Stomach (tissue), 9 donors: ENCODE measurements around the gene ZSCAN5A. TPM values are rescaled to one million over a fixed set of nuclear protein-coding genes. Genes with fewer than 3 reads are reported as not detected.
"Not testable (repeated sequence)": the region's sequence is repeated elsewhere in the genome, so short reads cannot be mapped to it uniquely, and the experiment has no call there.

Experiments
- DNase-seq, 2 donors: peaks; one replicate each; pipeline versions ENCODE4 v3.0.0 to v3.0.0-alpha.2; 2013 to 2019
- H3K27ac ChIP-seq, 5 donors: fragments of 200-600 bp in 4 of 5; sonication (generic) in 4 of 5; one replicate each; pipeline ENCODE4 v1.5.1; 2013 to 2019; ENCODE audit warnings: mild to moderate bottlenecking in 1 of 5, moderate library complexity in 1 of 5
- H3K27me3 ChIP-seq, 3 donors: fragments of 200-600 bp; sonication (generic); one replicate each; pipeline ENCODE4 v1.5.1; 2017 to 2019; ENCODE audit warnings: mixed run types in 1 of 3
- H3K36me3 ChIP-seq, 4 donors: fragments of 200-600 bp; sonication (generic); 1 replicate in 3 of 4; 2 replicates in 1 of 4; pipeline ENCODE4 v1.5.1; 2016 to 2019
- H3K4me1 ChIP-seq, 4 donors: fragments of 200-600 bp; sonication (generic); one replicate each; pipeline ENCODE4 v1.5.1; 2016 to 2019
- H3K4me3 ChIP-seq, 4 donors: fragments of 200-600 bp; sonication (generic) in 3 of 4; one replicate each; pipeline ENCODE4 v1.5.1; 2016 to 2019; ENCODE audit warnings: mild to moderate bottlenecking in 1 of 4
- H3K9me3 ChIP-seq, 4 donors: fragments of 200-600 bp; sonication (generic); one replicate each; pipeline ENCODE4 v1.5.1; 2016 to 2019
- EP300 ChIP-seq: sonication (generic); formaldehyde crosslinking; IDR thresholded peaks from one replicate; pipeline ENCODE4 v1.6.1; 2017; ENCODE audit warnings: antibody characterized with exemption
- POLR2A ChIP-seq, 4 donors: fragments of 450-650 bp; IDR thresholded peaks; one replicate each; pipeline ENCODE4 v1.6.1; 2016; ENCODE audit warnings: antibody characterized with exemption in 4 of 4, control low read depth in 2 of 4, mild to moderate bottlenecking in 1 of 4, moderate library complexity in 1 of 4
- POLR2AphosphoS5 ChIP-seq, 3 donors: sonication (generic); formaldehyde crosslinking; IDR thresholded peaks; one replicate each; pipeline ENCODE4 v1.6.1; 2016; ENCODE audit warnings: antibody characterized with exemption in 3 of 3
- WGBS, 5 donors: extraction: QIAGEN DNeasy Blood & Tissue Kit in 3 of 5; methylation state at CpG; one replicate each; pipeline versions ENCODE4 v1.1.5 to v1.1.7; 2013 to 2018; 5-methylcytosine and 5-hydroxymethylcytosine counted together
- intact Hi-C: fragments of 100-400 bp; cut with DNase I; formaldehyde crosslinking; loops from one replicate; pipeline ENCODE4 v1.15.1; 2023; ENCODE audit warnings: low total_unique reads
- polyA plus RNA-seq, 3 donors: library from polyadenylated mRNA; stranded (reverse); fragments of 200-250 nt; gene quantifications; one replicate each; pipeline ENCODE4 v1.2.3, GENCODE V29; 2013
- total RNA-seq, 5 donors: library from RNA; depleted of rRNA; stranded (reverse); fragments of >200 nt; gene quantifications; one replicate each; pipeline versions ENCODE4 v1.1.0 to v1.2.3, GENCODE V29; 2014 to 2016
- TF ChIP-seq, protein P1 (sequence below), 7 experiments: fragments of 450-650 bp in 4 of 7; fragments of 200-600 bp in 3 of 7; sonication (generic) in 3 of 7; IDR thresholded peaks; one replicate each; pipeline ENCODE4 v1.5.1; 2016 to 2019; ENCODE audit warnings: antibody characterized with exemption in 7 of 7, control low read depth in 2 of 7, mild to moderate bottlenecking in 1 of 7
- donor health status: healthy with polysubstance abuse.
- donor health status: Bipolar disorder and iron deficiency.
- donor health status: healthy.

The ZSCAN5A gene
- total and polyA plus RNA-seq, 8 donors: 0.89 to 21.6 (median 3.7) TPM; not detected in 1

DNA sequence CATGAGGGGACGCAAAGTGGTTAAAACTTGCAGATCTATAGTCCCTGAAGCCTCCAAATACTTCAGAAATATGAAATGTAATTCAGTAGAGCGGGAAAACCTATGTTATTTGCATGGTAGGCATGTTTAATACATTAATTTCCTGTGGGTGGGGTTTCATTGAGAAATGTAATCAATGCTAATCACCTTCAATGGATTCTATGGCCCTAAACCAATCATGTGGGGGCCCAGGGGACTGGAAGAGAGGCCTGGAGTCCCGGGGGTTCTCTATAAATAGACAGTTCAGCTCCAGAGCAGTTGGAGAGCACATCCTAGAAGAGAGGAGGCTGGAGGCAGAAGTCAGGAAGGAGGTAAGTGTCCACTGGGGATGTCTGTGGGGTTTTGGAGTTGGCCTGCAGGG, 112.7 kb downstream of the ZSCAN5A start, which contains the start of gene ZSCAN5C:
ZSCAN5C (plus strand) TSS at position 301 of the 400 bp plus-strand sequence. CDS start 3,641 bp downstream, outside the sequence.
- intact Hi-C loops: no loop called here
- Histone ChIP-seq H3K4me3 (no peak within 1 kb of the TSS), H3K27me3 (peaks cover 0 to 3% (median 0%) of the 10 kb centered on the region in 3 donors), H3K4me1 (no peaks in the 10 kb centered on the region), H3K9me3 (no peaks in the 10 kb centered on the region), H3K27ac (no peak within 1 kb of the TSS), H3K36me3 (no peaks in the 10 kb centered on the region)
- 48 to 67% (median 58%) methylated on average over 3 of the region's 3 CpGs for WGBS, 5 donors
- TF ChIP-seq, protein P1, sequence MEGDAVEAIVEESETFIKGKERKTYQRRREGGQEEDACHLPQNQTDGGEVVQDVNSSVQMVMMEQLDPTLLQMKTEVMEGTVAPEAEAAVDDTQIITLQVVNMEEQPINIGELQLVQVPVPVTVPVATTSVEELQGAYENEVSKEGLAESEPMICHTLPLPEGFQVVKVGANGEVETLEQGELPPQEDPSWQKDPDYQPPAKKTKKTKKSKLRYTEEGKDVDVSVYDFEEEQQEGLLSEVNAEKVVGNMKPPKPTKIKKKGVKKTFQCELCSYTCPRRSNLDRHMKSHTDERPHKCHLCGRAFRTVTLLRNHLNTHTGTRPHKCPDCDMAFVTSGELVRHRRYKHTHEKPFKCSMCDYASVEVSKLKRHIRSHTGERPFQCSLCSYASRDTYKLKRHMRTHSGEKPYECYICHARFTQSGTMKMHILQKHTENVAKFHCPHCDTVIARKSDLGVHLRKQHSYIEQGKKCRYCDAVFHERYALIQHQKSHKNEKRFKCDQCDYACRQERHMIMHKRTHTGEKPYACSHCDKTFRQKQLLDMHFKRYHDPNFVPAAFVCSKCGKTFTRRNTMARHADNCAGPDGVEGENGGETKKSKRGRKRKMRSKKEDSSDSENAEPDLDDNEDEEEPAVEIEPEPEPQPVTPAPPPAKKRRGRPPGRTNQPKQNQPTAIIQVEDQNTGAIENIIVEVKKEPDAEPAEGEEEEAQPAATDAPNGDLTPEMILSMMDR (IDR thresholded peaks at IDR 0.05): no peak
- TF ChIP-seq POLR2AphosphoS5 (IDR thresholded peaks at IDR 0.05) (no peak), EP300 (no peak), POLR2A (IDR thresholded peaks at IDR 0.05) (no peak)
- no peak for DNase-seq

DNA sequence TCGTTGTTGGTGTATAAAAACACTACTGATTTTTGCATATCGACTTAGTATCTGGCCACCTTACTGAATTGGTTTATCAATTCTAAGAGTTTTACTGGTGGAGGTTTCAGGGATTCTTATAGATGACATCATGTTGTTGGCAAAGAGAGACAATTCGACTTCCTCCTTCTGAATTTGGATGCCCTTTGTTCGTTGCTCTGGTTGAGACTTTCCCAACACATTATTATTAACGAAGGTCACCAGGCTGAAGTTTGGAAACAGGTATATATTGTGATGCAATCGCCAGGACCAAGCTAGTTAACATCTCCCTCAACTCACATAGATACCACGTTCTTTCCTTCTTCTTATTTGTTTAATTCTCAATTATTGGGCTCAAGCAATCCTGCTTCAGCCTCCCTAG, 115.0 kb downstream of the ZSCAN5A start:
- no peaks in the 10 kb centered on the region for H3K4me1 ChIP-seq
- intact Hi-C loops: no loop called here
- 53 to 73% (median 65%) methylated on average over 7 of the region's 7 CpGs for WGBS, 5 donors
- H3K27ac ChIP-seq: no peak overlapping the region
- H3K4me3 ChIP-seq: no peak overlapping the region
- H3K27me3 ChIP-seq: peaks cover 0 to 8% (median 0%) of the 10 kb centered on the region in 3 donors
- H3K36me3 ChIP-seq: no peaks in the 10 kb centered on the region
- TF ChIP-seq POLR2AphosphoS5 (IDR thresholded peaks at IDR 0.05) (no peak), EP300 (no peak), POLR2A (IDR thresholded peaks at IDR 0.05) (no peak)
- DNase-seq: no peak
- no peaks in the 10 kb centered on the region for H3K9me3 ChIP-seq

DNA sequence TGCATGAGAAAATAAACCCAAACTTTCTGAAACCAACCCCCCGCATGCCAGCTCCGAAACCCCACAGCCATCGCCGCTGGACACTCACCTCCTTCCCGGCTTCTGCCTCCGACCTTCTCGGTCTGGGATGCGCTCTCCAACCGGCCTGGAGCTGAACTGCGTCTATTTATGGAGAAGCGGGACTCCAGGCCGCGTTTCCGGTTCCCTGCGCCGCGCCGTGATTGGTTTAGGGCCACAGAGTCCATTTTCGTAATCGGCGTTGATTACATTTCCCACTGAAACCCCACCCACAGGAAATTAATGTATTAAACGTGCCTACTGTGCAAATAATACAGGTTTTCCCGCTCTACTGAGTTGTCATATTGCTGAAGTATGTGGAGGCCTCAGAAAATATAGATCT, 117.0 kb downstream of the ZSCAN5A start, which contains the start of gene ZSCAN5B:
ZSCAN5B (minus strand) TSS at position 138 of the 400 bp plus-strand sequence. CDS start 4,731 bp downstream, outside the sequence.
- DNase-seq, H3K9me3 ChIP-seq, intact Hi-C loops, H3K27ac ChIP-seq, H3K4me3 ChIP-seq, H3K36me3 ChIP-seq, H3K4me1 ChIP-seq: not testable (repeated sequence)
- H3K27me3 ChIP-seq: peaks cover 0 to 13% (median 0%) of the 10 kb centered on the region in 3 donors
- WGBS, 5 donors: 84 to 90% (median 86%) methylated on average over 20 to 23 of the region's 23 CpGs

DNA sequence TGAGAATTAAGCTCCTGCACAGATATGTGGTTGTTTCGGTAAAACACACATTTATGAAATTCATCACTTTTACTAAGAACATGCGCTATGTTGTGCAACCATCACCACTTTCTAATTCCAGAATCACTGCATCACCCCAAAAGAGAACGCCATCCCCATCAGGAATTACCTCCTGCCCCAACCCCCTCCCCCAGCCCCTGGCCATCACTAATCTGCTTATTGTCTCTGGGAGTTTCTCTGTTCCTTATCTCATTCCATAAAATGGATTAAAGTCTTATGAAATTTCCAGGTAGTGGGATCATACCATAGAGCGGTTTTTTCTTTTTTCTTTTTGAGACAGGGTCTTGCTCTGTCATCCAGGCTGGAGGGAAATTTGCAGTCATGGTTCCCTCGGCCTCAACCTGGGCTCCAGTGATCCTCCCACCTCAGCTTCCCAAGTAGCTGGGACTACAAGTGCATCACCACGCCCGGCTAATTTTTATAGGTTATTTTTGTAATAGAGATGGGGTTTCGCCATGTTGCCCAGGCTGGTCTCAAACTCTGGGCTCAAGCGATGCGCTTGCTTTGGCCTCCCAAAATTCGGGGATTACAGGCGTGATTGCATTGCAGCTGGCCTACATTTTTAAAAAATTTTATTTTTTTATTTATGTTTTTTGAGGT, 120.5 kb downstream of the ZSCAN5A start:
- no peak overlapping the region for H3K4me3 ChIP-seq
- H3K27ac ChIP-seq: no peak overlapping the region
- DNase-seq: no peak
- intact Hi-C loops: no loop called here
- TF ChIP-seq POLR2A (IDR thresholded peaks at IDR 0.05) (no peak), EP300 (no peak), POLR2AphosphoS5 (IDR thresholded peaks at IDR 0.05) (no peak)
- TF ChIP-seq, protein P1 (IDR thresholded peaks at IDR 0.05): no peak
- 80 to 91% (median 89%) methylated on average over 12 of the region's 12 CpGs for WGBS, 5 donors
- no peaks in the 10 kb centered on the region for H3K4me1 ChIP-seq
- no peaks in the 10 kb centered on the region for H3K36me3 ChIP-seq
- no peaks in the 10 kb centered on the region for H3K9me3 ChIP-seq
- H3K27me3 ChIP-seq: peaks cover 0 to 13% (median 0%) of the 10 kb centered on the region in 3 donors

DNA sequence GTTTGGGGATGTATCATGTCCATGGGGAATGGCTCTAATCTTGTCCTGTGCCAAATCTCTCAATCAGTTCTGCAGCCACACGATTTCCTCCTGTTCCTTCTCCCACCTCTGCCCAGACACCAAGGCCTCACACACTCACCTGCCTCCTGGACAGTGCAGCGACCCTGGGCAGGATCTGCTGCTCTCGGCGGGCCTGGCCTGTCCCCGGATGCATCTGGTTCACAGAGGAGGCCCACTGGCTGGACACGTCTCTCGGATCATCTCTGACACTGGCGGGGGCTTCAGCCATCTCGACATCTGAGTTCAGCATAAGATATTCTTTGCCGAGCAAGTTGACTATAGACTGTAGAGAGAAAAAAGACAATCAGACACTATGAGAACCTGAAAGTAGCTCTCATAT, 122.9 kb downstream of the ZSCAN5A start:
- TF ChIP-seq POLR2AphosphoS5 (IDR thresholded peaks at IDR 0.05) (no peak), POLR2A (IDR thresholded peaks at IDR 0.05) (no peak)
- Histone ChIP-seq H3K4me1 (no peaks in the 10 kb centered on the region), H3K4me3 (no peak overlapping the region), H3K9me3 (no peaks in the 10 kb centered on the region), H3K27ac (no peak overlapping the region), H3K27me3 (peaks cover 0 to 24% (median 0%) of the 10 kb centered on the region in 3 donors), H3K36me3 (no peaks in the 10 kb centered on the region)
- WGBS, 5 donors: 79 to 84% (median 83%) methylated on average over 10 of the region's 10 CpGs
- intact Hi-C loops: no loop called here
- no peak for DNase-seq

DNA sequence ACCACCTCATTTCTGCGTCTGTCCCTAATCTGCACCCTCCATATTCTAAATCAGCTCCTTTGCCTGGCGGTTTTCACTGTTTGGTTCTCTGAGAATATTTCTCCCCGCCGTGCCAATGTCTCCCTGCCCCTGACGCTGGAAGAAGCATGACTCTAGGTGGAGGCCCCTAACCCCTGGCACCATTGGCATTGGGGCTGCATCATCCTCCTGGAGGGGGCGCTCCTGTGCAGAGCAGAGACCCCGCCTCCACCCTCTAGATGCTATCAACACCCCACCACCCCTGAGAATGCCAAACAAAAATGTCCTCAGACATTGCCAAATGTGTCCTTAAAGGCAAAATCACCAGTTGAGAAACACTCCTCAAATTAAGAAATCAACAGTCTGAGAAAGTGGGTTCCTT, 123.5 kb downstream of the ZSCAN5A start:
- intact Hi-C loops: no loop called here
- H3K4me3 ChIP-seq: no peak overlapping the region
- no peaks in the 10 kb centered on the region for H3K4me1 ChIP-seq
- WGBS, 5 donors: 72 to 76% (median 75%) methylated on average over 7 of the region's 7 CpGs
- H3K9me3 ChIP-seq: no peaks in the 10 kb centered on the region
- no peaks in the 10 kb centered on the region for H3K36me3 ChIP-seq
- H3K27ac ChIP-seq: no peak overlapping the region
- TF ChIP-seq, protein P1 (IDR thresholded peaks at IDR 0.05): no peak
- no peak for TF ChIP-seq POLR2AphosphoS5 (IDR thresholded peaks at IDR 0.05)
- no peak for TF ChIP-seq POLR2A (IDR thresholded peaks at IDR 0.05)
- TF ChIP-seq EP300: no peak
- H3K27me3 ChIP-seq: peaks cover 0 to 27% (median 0%) of the 10 kb centered on the region in 3 donors
- DNase-seq: no peak
